Stimulated activated CD4-positive, alpha-beta T cell treated with anti-CD3 and anti-CD28 coated beads, Interleukin-1b, Interleukin-23, amount 100 ng/mL, for 4 hours (primary cell): Measurements from ENCODE around the gene FGFR3.

Experiments used
- DNase-seq, 2 donors: peaks; one replicate each; pipeline ENCODE4 v3.0.0-alpha.2; 2020; ENCODE audit warnings: low read depth in 2 of 2

FGFR3 gene

DNA sequence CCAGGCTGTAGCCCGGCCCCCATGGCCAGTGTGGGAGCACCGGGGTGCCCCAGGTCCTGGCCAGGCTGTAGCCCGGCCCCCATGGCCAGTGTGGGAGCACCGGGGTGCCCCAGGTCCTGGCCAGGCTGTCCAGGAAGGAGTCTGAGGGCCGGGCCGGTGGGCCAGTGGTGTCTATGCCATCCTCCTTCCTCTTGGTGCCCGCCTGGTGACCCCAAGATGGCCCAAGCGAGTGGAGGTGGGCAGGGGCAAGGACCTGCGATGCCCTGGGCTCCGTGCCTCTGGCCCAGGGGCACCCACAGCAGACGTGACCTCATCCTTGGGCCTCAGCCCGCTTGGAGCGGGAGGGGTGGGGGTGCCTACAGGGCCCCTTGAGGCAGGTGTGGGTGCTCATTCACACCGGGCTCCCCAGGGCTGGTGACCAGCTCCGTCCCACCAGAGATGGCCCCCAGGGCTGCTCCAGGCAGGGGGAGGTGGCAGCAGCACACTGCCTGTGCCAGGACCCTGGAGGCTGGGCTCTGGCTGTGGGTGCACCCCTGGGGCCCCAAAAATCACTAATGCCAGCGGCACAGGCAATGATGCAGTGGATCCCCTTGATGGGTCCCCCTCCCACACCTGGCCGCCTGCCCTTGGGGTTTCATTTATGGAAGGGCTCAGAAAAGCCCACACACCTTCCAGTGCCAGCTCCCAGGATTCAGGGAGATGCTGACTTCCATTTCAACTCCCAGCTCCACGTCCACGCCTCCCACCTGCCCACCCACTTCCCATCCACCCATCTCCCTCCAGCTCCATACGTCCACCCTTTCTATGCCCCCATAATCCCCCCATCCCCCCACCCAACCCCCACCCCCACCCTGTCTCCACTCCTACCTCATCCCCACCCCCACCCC is 36.0 kb upstream of the FGFR3 start:
- no peak for DNase-seq

DNA sequence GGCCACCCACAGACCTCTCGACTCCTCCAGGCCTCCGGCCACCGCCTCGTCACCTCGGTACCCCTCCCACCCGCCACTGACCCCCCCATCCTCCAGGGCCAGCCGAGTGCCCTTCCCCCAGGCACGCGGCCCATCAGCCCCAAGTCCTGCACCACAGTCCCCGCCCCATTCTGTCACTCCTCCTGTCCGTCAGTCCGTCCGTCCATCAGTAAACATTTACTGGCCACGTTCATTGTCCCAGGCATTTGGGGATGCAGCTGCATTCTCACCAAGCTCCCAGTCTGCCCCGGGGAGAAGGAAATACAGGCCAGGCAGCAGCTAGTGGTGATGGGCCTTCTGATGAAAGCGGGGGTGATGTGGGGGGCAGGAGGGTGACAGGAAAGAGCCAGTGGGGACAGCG is 35.3 kb upstream of the FGFR3 start:
- no peak for DNase-seq

DNA sequence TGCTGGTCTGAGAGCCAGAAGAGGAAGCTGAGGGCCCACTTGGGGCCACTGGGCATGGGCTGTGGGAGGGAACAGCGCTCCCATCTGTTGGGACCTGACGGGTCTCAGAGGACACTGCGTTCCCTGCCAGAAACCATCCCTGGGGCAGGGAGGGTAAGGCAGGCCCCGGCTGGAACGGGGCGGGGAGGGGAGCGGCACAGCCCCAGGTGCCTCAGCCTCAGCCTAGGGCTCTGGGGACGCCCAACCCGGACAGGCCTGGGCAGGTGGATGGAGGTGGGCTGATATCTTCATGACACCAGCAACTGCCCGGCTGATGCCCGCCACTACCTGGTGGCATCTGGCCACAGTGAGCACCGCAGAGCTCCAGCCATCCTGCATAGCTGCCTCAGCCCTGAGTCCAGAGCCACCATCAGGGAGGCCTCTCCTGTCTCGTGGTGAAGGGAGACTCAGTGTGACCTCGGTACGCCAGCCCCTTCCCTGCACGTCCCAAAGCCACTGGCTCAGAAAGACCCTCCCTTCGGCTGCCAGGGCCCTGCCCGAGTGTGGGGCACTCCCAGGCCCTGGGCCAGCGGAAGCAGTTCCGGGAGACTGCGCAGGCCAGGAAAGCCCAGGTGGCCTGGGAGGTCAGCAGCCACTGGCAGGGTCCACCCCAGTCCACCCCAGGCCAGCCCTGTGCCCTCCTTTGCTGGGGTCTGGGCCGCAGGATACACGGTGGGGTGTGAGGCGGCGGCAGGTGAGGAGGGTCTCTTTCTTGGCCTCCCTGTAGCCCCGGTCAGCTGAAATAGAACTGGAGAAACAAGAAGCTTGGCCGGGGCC is 34.6 kb upstream of the FGFR3 start:
- no peak for DNase-seq

DNA sequence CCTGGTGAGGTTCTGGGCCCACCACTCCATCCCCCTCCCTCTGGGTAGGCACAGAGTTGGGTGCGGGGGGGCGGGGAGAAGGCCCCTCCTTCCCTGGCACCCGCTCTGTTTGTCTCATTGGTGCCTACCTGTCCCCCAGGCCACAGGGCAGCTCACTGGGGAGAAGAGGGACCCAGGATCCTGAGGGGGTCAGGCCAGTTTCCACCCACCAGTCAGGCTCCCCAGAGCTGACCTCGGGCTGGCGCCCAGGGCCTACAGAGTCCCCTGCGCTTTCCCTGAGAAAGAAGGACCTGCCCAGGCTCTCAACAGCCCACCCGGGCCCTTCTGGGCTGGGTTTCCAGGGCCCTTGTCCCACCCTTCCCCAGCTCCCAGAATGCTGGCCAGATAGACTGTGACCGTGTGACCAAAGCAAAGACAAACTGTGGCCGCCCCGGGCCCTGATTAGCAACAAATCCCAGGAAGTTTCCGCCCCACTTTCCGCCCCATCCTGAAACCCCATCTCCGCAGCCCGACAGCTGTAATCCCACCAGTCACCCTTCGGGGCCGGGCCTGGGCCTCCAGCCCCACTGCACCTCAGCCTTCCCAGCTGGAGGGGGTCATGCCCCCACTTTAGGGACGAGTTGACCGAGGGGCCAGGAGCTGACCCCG is 33.8 kb upstream of the FGFR3 start:
- DNase-seq = no peak

DNA sequence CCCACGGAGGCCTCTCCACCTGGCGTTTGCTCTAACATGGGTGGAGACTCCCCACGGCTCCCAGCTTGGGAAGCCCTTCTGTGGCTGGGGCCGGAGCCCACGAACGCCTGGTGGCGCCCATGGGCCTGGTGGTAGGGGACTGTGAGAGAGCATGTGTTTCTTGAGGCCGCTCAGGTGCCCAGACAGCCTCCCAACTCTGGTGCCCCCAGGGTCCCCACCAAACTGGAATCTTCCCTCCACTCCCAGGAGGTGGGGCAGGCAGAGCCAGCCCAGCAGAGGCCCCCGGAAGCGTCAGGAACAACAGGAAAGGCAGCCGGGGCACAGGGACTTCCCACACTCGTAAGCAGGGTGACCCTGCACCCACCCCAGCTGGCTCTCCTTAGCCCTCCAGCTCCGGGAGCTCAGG is 33.3 kb upstream of the FGFR3 start:
- DNase-seq = no peak

DNA sequence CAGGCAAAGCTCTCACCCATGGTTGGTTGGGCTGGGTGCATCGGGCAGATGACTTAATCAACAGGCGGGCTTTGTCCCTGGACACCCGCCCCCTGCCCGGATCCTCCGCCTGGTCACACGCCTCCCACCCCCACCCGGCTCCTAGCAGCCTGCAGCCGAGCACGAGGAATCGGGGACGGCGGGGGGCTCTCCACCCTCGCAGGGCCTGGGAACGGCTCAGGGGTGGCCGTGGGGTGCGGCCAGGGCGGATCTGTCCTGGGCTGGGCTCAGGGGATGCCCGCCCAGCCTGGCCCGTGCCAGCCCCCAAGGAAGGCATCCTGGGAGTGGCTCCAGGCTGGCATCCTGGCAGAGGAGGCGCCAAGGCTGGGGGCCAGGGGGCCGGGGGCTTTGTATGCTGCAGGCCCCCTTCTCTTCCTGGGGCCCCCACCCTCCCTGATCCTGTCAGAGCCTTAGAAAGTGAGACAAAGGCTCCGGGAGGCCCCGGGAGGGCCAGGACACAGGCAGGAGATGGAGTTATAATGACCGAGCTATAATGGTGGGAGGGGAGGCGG is 32.5 kb upstream of the FGFR3 start:
- no peak for DNase-seq

DNA sequence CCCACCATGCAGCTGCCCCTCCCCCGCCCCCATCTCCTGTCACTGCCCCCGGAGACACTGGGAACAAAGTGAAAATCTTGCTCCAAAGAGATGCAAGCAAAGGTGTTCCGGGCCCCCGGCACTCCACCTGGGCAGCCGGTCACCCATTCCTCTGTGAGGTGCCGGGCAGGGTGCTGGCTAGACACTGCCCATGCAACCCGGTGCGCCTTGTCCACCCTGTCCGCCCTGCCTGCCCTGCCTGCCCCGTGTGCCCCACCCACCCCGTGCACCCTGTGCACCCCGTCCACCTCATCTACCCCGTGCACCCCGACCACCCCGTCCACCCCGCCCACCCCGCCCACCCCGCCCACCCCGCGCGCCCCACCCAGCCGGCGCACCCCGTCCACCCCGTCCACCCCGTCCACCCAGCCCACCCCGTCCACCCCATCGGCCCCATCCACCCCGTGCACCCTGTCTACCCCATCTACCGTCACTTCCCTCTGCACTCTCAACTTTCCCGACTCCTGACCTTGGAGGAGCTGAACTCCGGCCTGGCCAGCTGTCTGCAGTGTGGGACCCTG is 31.9 kb upstream of the FGFR3 start:
- no peak for DNase-seq

DNA sequence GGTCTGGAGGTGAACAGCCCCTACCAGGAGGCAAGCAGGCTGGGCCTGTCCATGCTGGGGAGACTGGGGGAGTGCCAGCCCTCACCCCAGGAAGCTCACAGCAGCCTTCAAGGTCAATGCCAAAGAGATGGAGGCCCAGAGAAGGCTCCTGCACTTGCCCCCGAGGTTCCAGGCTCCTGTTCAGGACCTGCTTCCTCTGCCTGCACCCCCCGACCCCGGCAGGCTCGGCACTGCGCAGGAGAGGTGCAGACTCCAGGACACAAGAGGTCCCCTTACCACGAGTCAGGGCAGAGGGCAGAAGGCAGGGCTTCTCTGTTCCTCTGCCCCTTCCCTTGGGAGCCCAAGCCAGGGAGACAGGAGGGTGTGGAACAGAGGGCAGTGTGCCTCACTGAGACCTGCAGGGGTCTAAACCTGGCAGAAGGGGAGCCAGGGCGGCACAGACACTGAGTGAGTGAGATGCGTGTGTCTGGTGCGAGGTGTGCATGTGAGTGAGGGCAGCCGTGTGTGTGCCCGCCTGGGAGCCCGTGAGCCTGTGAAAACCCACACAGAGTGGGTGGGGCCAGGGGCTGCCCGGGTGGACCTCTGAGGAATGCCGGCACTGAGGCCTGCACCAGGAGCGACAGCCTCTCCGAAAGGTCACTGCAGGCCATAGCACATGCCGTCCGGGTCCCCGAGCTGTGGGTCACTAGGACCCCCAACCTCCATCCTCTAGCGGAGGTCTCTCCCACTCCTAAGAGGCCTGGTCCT is 30.7 kb upstream of the FGFR3 start:
- DNase-seq = no peak

DNA sequence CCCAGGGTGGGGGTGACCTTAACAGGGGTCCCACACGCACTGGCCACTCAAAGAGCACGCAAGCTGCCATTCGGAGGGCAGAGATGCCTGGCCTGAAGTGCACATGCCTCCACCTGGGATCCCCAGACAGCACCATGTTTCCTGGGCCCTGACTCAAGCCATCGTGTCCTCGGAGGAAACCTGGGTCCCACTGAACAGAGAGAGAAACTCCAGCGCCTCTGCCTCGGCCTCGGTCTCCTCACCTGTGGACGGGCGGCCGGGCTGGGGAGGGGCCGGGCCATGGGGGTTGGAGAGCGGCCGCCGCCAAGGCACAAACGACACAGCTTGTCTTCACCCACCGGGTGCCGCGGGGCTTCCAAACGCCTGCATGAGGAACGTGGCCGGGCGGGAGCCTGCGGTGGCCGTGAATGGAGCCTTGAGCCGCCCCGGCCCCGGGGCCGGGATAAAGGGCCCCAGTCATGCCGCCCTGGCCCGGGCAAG is 30.0 kb upstream of the FGFR3 start:
- no peak for DNase-seq

DNA sequence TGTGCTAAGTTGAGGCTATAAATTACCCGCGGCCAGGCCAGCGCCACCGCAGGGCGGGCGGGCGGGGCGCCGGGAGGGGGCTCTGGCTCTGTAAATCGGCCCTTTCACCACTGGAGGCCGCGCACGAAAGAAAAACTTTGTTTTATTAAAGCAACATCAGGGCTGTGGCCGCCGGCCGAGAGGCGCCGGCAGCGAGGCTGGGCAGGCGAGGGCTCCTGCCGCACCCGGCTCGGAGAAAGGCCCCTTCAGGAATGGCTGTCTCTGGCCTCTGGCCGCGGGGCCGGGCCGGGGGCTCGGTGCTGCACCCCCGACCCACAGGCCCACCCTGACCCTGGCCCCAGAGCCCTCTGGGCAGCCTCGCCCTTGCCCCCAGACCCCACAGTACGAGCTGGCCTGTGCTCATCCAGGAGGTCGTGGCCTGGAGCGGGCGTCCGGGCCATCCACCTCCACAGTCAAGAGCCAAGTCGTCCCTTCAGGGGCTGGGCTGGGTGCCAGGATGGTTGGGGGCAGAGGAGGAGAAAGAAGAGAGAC is 29.5 kb upstream of the FGFR3 start:
- no peak for DNase-seq

DNA sequence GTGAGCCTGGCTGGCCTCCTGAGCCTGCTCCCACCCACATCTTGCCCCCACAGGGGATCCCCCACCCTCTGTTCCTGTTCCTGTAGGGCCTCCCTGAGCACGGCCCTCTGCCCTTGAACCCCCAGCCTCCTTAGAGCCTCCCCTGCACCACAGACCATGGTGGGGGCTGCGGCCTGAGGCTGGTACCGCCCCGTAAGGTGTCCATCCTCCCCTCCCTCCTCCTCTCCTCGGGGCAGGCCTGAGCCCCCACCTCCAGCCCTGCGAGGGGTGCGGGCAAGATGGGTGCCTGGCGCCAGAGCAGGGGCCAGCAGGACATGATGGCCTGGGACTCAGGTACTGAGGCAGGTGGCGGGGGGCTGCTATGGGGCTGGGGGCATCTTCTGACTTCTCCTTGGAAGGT is 28.4 kb upstream of the FGFR3 start:
- DNase-seq = no peak

DNA sequence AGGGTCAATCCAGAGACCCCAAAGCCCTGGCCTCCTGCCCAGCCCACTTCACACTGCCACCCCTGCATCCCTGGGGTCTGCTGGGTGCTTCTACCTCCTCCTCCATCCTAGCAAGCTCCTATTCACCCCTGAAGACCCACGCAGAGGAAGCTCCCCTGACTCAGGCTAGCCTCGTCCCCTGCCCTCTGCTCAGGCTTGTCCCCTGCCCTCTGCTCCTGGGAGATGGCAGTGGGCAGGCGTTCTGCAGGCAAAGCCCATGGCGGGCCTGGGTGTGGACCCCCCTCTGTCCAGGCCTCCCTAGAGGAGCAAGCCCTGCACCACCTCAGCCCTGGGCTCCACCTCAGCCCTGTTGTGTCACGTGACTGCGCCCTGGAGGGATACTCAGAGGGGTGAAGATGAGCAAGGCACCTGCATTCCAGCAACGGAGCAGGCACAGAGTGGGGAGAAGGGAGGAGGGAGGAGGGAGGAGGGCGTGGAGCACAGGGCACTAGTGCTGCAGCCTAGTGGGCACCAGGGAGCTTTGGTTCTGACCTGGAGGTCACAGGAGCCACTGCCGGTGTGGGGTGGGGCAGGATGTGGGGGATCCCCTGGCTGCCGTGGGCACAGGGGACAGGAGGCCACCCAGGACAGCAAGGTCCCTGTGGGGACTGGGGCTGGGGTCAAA is 27.6 kb upstream of the FGFR3 start:
- DNase-seq = no peak

DNA sequence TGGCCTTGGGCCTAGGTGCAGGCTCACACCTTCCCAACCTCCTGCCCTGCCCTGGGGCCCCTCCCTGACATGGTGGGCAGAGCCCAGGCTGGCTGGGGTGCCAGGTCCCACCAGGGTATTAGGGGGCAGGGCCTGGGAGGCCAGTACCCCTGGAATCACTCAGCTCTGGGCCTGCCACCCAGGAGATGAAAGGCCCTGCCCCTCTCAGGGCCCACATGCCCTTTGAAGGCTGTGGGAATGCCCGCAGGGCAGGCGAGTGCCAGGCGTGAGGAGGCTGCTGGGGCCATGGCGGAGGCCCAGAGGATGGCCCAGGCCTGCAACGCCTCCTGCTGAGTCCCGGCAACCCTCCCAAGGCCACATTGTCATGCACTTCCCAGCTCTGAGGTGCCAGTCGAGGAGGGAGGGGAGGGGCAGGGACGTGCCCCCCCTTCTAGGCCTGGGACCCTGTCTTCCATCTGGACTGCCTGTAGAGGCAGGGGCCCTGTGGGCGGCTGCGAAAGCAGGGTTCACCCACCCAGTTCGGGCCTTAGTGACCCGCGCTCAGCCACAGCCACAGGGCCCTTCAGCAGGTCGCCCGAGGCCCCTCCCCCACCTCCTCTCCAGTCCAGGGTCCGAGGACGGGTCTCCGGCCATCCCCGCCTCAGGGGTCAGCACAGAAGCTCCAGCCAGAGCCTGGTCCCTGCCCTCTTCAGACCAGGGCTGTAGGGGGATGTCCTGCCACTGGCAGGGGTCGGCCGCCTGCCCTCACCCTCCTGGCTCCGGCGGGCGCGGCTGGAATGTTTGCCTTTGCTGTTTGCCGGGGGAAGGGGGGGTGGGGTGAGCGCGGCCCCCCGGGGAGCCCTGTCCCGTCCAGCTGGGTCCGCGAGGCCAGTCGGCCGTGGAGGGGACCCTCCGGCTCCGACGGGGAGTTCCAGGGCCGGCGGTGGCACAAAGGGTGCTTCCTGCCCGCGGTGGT is 26.7 kb upstream of the FGFR3 start:
- no peak for DNase-seq

DNA sequence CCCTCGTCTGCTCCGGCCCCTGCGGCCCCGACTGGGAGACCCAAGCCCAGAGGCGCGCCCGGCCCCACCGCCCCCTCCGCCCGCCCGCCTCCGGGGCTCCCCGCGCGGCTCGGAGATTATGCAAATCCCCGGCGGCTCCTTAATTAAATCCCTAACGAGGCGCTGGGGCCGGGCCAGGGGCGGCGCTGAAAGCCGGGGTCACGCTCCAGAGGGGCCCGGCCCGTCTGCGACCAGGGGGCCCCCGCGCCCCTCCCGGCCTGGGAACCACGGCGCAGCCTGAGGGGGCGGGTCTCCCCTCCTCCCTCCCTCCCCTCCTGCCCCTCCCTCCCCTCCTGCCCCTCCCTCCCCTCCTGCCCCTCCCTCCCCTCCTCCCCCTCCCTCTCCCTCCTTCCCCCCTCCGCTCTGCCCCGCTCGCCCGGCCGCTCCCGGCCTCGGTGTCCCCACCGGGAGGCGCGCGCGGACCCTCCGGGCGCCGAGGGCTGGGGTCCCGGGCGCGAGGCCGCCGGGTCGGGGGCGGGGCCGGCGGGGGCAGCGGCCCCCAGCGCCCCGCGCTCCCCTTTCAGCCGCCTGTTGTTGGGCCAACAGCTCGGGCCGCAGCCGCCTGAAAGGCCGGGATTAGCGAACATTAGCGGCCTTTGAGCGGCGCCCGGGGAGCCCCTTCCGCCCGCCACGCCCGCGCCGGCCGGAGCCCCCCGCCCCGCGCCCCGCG is 25.9 kb upstream of the FGFR3 start:
- no peak for DNase-seq

DNA sequence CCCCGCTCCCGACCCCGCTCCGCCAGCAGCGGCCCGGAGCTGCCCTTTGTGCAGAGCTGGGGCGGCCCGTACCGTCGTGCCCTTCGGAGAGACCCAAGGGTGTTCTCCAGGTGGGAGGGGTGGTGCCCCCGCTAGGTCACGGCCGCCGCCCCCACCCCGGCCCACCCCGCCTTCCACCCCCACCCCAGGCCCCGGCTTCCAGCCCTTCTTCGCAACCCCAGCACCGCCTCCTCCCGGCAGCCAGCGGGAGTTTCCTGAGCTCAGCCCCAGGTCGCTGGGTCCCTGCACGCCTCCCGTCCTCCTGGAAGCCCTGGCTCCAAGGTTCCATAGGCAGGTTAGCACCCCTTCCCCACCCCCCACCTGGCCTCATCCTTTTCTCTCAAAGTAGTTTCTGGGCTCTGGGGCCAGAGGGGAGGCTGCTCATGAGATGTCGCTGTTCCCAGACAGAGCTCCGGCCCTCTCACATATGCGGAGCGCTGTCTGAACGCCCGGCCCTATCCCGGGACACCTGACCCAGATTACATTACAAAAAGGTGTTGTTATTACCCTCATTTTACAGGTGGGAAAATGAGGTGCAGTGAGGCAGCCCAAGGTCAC is 25.2 kb upstream of the FGFR3 start:
- peak in 1 of 2 donors; percentile 9 for DNase-seq

DNA sequence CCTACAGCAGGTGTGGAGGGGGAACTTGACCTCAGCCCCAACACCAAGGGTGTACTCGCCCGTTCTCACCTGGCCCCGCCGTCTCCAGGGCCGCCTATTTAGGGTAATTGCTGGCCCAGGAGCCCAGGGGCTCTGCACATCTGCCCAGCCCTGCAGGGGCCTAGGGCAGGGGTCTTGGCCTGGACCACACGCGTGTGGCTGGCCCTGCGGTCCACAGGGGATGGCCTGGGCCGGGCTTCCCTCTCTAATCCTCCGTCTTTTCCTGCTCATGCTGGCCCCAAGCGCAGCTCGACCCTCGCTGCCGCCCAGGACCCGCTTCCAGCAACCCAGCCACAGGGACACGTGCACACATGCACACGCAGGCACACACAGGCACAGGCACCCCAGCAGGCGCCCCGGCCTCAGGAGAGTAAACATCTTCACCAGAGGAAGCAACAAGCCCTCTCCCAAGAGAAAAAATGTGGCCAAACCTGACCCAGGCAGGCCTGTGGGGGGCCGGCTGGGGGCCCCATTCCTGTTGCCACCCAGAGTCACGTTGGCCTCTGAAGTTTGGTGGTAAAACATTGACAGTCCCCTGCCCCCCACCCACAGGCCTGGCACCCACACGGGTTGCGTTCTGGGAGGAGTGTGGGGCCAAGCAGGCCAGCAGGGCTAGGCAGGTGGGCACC is 24.6 kb upstream of the FGFR3 start:
- no peak for DNase-seq

DNA sequence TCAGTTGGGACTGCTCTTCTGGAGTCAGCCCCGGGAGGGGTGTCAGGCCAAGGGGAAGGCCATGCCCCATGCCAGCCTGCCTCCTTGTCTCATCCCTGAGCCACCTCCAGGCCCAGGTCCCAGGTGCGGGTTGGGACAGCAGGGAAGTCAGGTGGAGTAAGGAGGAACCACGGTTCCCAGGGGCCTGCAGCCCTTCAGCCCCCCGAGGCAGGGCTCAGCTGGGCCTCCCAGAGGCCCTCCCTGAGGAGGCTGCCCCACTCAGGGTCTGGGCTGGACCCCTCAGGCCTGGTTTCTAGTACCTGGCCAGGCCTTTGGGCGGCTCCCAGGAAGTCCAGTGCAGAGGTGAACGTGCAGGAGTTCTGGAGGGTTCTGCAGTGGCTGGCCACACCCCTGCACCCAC is 23.4 kb upstream of the FGFR3 start:
- DNase-seq = no peak
